Upper lobe of left lung (tissue), 4 donors: Measurements from ENCODE around the gene SATB2.

Source experiments
- EP300 ChIP-seq, 4 donors: sonication (generic); formaldehyde crosslinking; IDR thresholded peaks; one replicate each; pipeline ENCODE4 v1.5.1; 2017; ENCODE audit warnings: antibody characterized with exemption in 4 of 4, control low read depth in 2 of 4
- POLR2A ChIP-seq, 4 donors: fragments of 450-650 bp; IDR thresholded peaks; one replicate each; pipeline ENCODE4 v1.5.1; 2016 to 2017; ENCODE audit warnings: antibody characterized with exemption in 4 of 4, mild to moderate bottlenecking in 2 of 4
- POLR2AphosphoS5 ChIP-seq, 2 donors: sonication (generic); formaldehyde crosslinking; IDR thresholded peaks; one replicate each; pipeline ENCODE4 v1.5.1; 2017; ENCODE audit warnings: antibody characterized with exemption in 2 of 2
- TF ChIP-seq, protein P1 (sequence below), 6 experiments: fragments of 450-650 bp in 4 of 6; fragments of 200-600 bp in 2 of 6; sonication (generic) in 2 of 6; IDR thresholded peaks; one replicate each; pipeline ENCODE4 v1.5.1; 2016 to 2019; ENCODE audit warnings: antibody characterized with exemption in 6 of 6

DNA sequence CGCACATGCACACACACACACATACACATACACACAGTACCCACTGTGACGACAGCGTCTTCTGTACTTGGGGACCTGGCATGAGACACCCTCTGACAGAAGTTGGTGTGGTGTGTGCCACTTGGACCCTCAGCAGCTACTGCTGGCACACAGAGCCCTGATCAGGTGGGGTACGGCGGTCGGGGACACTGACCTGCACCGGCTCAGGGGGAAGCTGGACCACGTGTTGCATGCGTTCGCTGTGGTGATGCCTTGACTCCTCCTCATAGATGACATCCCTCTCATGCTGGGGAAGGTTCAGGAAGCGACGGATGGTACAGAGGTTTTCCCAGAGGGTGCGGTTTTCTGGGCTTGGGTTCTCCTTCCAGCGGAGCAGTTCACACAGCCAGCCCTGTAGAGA lies 149.2 kb downstream of the SATB2 start:
- TF ChIP-seq, protein P1, sequence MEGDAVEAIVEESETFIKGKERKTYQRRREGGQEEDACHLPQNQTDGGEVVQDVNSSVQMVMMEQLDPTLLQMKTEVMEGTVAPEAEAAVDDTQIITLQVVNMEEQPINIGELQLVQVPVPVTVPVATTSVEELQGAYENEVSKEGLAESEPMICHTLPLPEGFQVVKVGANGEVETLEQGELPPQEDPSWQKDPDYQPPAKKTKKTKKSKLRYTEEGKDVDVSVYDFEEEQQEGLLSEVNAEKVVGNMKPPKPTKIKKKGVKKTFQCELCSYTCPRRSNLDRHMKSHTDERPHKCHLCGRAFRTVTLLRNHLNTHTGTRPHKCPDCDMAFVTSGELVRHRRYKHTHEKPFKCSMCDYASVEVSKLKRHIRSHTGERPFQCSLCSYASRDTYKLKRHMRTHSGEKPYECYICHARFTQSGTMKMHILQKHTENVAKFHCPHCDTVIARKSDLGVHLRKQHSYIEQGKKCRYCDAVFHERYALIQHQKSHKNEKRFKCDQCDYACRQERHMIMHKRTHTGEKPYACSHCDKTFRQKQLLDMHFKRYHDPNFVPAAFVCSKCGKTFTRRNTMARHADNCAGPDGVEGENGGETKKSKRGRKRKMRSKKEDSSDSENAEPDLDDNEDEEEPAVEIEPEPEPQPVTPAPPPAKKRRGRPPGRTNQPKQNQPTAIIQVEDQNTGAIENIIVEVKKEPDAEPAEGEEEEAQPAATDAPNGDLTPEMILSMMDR (IDR thresholded peaks at IDR 0.05): no peak
- TF ChIP-seq POLR2A (IDR thresholded peaks at IDR 0.05) (no peak), POLR2AphosphoS5 (IDR thresholded peaks at IDR 0.05) (no peak), EP300 (IDR thresholded peaks at IDR 0.05) (no peak)
